Uterus (tissue), 4 donors: ENCODE measurements around the gene STIM1. TPM values are rescaled to one million over a fixed set of nuclear protein-coding genes. Genes with fewer than 3 reads are reported as not detected.

Source experiments
- DNase-seq, 2 donors: peaks; one replicate each; pipeline ENCODE4 v3.0.0-alpha.2; 2019 to 2020
- H3K27ac ChIP-seq, 2 donors: fragments of 200-600 bp; sonication (generic); 1 replicate in 1 of 2; 2 replicates in 1 of 2; pipeline ENCODE4 v1.5.1; 2016 to 2018
- H3K27me3 ChIP-seq, 2 donors: fragments of 200-600 bp; sonication (generic); one replicate each; pipeline ENCODE4 v1.5.1; 2018 to 2019; ENCODE audit warnings: control low read depth in 1 of 2
- H3K36me3 ChIP-seq, 2 donors: fragments of 200-600 bp; sonication (generic); one replicate each; pipeline ENCODE4 v1.5.1; 2019; ENCODE audit warnings: control low read depth in 1 of 2
- H3K4me1 ChIP-seq, 2 donors: fragments of 200-600 bp; sonication (generic); one replicate each; pipeline ENCODE4 v1.5.1; 2018 to 2019; ENCODE audit warnings: control low read depth in 1 of 2
- H3K4me3 ChIP-seq, 2 donors: fragments of 200-600 bp; sonication (generic); 1 replicate in 1 of 2; 2 replicates in 1 of 2; pipeline ENCODE4 v1.5.1; 2018 to 2019; ENCODE audit warnings: mild to moderate bottlenecking in 1 of 2
- H3K9me3 ChIP-seq, 2 donors: fragments of 200-600 bp; sonication (generic); one replicate each; pipeline ENCODE4 v1.5.1; 2019; ENCODE audit warnings: control low read depth in 1 of 2
- POLR2A ChIP-seq, 2 donors: fragments of 450-650 bp; IDR thresholded peaks; one replicate each; pipeline ENCODE4 v1.6.1; 2016; ENCODE audit warnings: antibody characterized with exemption in 2 of 2, mild to moderate bottlenecking in 1 of 2, moderate library complexity in 1 of 2
- intact Hi-C: fragments of 100-400 bp; cut with DNase I; formaldehyde crosslinking; loops from one replicate; pipeline ENCODE4 v1.15.1; 2023; ENCODE audit warnings: low total_unique reads
- total RNA-seq, 4 donors: library from RNA; depleted of rRNA in 3 of 4; stranded (reverse); fragments of >200 nt in 3 of 4; gene quantifications; one replicate each; pipeline versions ENCODE4 v1.1.0 to v1.2.4, GENCODE V29; 2014 to 2023
- TF ChIP-seq, protein P1 (sequence below), 4 experiments: fragments of 200-600 bp in 2 of 4; fragments of 450-650 bp in 2 of 4; sonication (generic) in 2 of 4; IDR thresholded peaks; one replicate each; pipeline ENCODE4 v1.5.1; 2016 to 2019; ENCODE audit warnings: antibody characterized with exemption in 4 of 4, mild to moderate bottlenecking in 2 of 4, moderate library complexity in 1 of 4
- donor health status: DM: yes; HTN: yes; CAD: no.

STIM1 gene
- total RNA-seq, 4 donors from 2014 or later: 37.6 to 114 (median 56.3) TPM

DNA sequence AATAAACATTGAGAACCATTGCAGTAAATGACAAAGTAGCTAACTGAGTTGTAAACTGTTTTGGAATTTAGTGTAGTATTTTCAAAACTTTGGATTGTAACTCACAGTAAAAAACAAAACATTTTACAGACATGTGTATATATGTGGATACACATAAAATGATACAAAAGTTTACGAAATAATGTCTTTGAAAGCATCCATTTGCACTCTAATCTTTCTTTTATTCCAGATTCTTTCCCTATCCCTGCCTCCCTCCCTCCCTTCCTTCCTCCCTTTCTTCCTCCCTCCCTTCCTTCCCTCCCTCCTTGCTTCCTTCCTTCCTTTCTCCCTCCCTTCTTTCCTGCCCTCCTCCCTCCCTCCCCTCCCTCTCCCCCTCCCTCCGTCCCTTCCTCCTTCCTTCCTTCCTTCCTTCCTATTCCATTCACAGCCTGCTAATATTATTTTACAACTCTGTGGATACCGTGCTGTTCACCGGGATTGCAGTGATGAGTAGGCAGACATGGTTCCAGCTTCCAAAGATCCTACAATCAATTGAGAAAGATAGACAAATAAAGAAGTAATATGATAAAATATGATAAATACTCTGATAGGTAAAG, 242.7 kb downstream of the STIM1 start:
- H3K9me3 ChIP-seq: no peaks in the 10 kb centered on the region

GRCh38 chr11:4102711-4103110, 247.2 kb downstream of the STIM1 start:
- intact Hi-C loops: no loop called here
- TF ChIP-seq, protein P1, sequence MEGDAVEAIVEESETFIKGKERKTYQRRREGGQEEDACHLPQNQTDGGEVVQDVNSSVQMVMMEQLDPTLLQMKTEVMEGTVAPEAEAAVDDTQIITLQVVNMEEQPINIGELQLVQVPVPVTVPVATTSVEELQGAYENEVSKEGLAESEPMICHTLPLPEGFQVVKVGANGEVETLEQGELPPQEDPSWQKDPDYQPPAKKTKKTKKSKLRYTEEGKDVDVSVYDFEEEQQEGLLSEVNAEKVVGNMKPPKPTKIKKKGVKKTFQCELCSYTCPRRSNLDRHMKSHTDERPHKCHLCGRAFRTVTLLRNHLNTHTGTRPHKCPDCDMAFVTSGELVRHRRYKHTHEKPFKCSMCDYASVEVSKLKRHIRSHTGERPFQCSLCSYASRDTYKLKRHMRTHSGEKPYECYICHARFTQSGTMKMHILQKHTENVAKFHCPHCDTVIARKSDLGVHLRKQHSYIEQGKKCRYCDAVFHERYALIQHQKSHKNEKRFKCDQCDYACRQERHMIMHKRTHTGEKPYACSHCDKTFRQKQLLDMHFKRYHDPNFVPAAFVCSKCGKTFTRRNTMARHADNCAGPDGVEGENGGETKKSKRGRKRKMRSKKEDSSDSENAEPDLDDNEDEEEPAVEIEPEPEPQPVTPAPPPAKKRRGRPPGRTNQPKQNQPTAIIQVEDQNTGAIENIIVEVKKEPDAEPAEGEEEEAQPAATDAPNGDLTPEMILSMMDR (IDR thresholded peaks at IDR 0.05): no peak
- TF ChIP-seq POLR2A (IDR thresholded peaks at IDR 0.05): no peak
- DNase-seq: no peak
- Histone ChIP-seq H3K9me3 (no peaks in the 10 kb centered on the region), H3K27ac (no peak overlapping the region), H3K4me1 (no peaks in the 10 kb centered on the region), H3K4me3 (no peak overlapping the region), H3K27me3 (no peaks in the 10 kb centered on the region), H3K36me3 (no peaks in the 10 kb centered on the region)

More for the DNA sequence above, 242.7 kb downstream of the STIM1 start:
- no peak overlapping the region for H3K27ac ChIP-seq
- H3K27me3 ChIP-seq: no peaks in the 10 kb centered on the region
- no peak overlapping the region for H3K4me3 ChIP-seq
- intact Hi-C loops: no loop called here
- H3K36me3 ChIP-seq: no peaks in the 10 kb centered on the region
- DNase-seq: no peak
- H3K4me1 ChIP-seq: no peaks in the 10 kb centered on the region
- TF ChIP-seq, protein P1 (IDR thresholded peaks at IDR 0.05): no peak
- TF ChIP-seq POLR2A (IDR thresholded peaks at IDR 0.05): no peak

DNA sequence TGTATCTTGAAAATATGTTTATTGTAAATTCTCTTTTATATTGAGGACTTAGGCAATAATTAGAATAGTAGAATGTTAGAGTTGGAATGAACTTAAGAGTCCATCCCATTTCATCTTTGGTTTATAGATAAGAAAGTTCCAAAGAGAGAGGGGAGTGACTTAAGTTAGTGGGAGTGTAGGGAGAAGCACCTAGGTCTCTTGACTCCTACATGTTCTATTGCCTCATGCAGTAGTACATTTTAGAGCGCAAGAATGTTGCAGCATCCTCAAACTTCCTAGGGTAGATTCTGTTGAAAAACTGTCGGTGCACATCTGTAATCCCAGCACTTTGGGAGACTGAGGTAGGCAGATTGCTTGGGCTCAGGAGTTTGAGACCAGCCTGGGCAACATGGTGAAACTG, 247.8 kb downstream of the STIM1 start:
- Histone ChIP-seq H3K36me3 (no peaks in the 10 kb centered on the region), H3K9me3 (no peaks in the 10 kb centered on the region), H3K27me3 (no peaks in the 10 kb centered on the region), H3K27ac (no peak overlapping the region), H3K4me3 (no peak overlapping the region), H3K4me1 (no peaks in the 10 kb centered on the region)
- intact Hi-C loops: no loop called here
- DNase-seq: no peak
- TF ChIP-seq POLR2A (IDR thresholded peaks at IDR 0.05): no peak
- TF ChIP-seq, protein P1 (IDR thresholded peaks at IDR 0.05): no peak

DNA sequence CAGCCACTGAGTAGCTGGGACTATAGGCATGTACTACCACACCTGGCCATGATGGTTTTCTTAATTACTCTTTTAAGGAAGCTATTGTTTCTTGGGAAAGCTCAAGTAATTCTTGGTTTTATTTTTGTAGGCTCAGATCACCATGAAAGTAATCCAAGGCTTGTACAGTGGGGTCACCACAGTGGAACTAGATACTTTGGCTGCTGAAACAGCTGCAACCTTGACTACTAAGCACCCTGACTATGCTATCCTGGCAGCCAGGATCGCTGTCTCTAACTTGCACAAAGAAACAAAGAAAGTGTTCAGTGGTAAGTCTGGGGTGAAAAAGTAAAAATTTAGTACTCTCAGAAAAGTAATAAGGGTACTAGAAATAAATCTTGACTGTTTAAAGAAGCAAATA, 250.5 kb downstream of the STIM1 start:
- Histone ChIP-seq H3K27ac (no peak overlapping the region), H3K36me3 (no peaks in the 10 kb centered on the region), H3K4me3 (no peak overlapping the region), H3K9me3 (no peaks in the 10 kb centered on the region), H3K4me1 (no peaks in the 10 kb centered on the region), H3K27me3 (no peaks in the 10 kb centered on the region)
- intact Hi-C loops: no loop called here
- DNase-seq: no peak
- TF ChIP-seq, protein P1 (IDR thresholded peaks at IDR 0.05): no peak
- TF ChIP-seq POLR2A (IDR thresholded peaks at IDR 0.05): no peak

DNA sequence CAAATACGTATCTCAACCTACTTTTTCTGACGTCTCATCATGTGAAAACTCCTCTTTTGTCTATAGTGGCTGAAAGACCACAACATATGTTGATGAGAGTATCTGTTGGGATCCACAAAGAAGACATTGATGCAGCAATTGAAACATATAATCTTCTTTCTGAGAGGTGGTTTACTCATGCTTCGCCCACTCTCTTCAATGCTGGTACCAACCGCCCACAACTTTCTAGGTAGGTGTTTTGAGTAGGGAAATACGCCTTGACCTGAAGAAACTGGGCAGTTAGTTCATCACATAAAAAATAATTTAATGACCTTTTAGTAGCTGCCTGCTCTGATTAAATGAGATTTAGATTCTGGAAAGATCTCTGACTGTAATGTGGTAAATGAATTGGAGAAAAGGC, 256.4 kb downstream of the STIM1 start:
- TF ChIP-seq, protein P1 (IDR thresholded peaks at IDR 0.05): no peak
- TF ChIP-seq POLR2A (IDR thresholded peaks at IDR 0.05): no peak
- H3K9me3 ChIP-seq: no peaks in the 10 kb centered on the region
- H3K4me3 ChIP-seq: no peak overlapping the region
- no peak for DNase-seq
- H3K36me3 ChIP-seq: no peaks in the 10 kb centered on the region
- H3K27ac ChIP-seq: no peak overlapping the region
- H3K27me3 ChIP-seq: no peaks in the 10 kb centered on the region
- intact Hi-C loops: no loop called here
- no peaks in the 10 kb centered on the region for H3K4me1 ChIP-seq
